Neural cell (in vitro differentiated cells): Measurements from ENCODE around the gene PSMG3.

Experiments
- EZH2 ChIP-seq: fragments of 200-600, 300-800 bp; shearing (Covaris generic), sonication (generic); IDR thresholded peaks from 2 replicates; pipeline ENCODE4 v1.6.1; 2014; ENCODE audit warnings: antibody characterized with exemption, low read length, borderline replicate concordance, mild to moderate bottlenecking; ENCODE audit not compliant: insufficient read depth, poor library complexity, severe bottlenecking
- MXI1 ChIP-seq: fragments of 450-650 bp; conservative IDR thresholded peaks from 2 replicates; pipeline ENCODE4 v1.6.1; 2014; ENCODE audit warnings: antibody characterized with exemption, mild to moderate bottlenecking; ENCODE audit not compliant: poor library complexity, severe bottlenecking
- SMC3 ChIP-seq: fragments of 450-650 bp; conservative IDR thresholded peaks from 2 replicates; pipeline ENCODE4 v1.6.1; 2014; ENCODE audit warnings: antibody characterized with exemption, mild to moderate bottlenecking, moderate library complexity; ENCODE audit not compliant: poor library complexity
- TF ChIP-seq, protein P1 (sequence below): IDR thresholded peaks from 2 replicates; pipeline ENCODE4 v1.6.1; 2012; ENCODE audit warnings: borderline replicate concordance
- TF ChIP-seq, protein P2 (sequence below): fragments of 450-650 bp; IDR thresholded peaks from 2 replicates; pipeline ENCODE4 v1.5.1; 2014; ENCODE audit warnings: antibody characterized with exemption, mild to moderate bottlenecking, moderate library complexity; ENCODE audit not compliant: poor library complexity, severe bottlenecking

GRCh38 chr7:1608318-1608717 is 38.5 kb upstream of the PSMG3 start:
- TF ChIP-seq, protein P1, sequence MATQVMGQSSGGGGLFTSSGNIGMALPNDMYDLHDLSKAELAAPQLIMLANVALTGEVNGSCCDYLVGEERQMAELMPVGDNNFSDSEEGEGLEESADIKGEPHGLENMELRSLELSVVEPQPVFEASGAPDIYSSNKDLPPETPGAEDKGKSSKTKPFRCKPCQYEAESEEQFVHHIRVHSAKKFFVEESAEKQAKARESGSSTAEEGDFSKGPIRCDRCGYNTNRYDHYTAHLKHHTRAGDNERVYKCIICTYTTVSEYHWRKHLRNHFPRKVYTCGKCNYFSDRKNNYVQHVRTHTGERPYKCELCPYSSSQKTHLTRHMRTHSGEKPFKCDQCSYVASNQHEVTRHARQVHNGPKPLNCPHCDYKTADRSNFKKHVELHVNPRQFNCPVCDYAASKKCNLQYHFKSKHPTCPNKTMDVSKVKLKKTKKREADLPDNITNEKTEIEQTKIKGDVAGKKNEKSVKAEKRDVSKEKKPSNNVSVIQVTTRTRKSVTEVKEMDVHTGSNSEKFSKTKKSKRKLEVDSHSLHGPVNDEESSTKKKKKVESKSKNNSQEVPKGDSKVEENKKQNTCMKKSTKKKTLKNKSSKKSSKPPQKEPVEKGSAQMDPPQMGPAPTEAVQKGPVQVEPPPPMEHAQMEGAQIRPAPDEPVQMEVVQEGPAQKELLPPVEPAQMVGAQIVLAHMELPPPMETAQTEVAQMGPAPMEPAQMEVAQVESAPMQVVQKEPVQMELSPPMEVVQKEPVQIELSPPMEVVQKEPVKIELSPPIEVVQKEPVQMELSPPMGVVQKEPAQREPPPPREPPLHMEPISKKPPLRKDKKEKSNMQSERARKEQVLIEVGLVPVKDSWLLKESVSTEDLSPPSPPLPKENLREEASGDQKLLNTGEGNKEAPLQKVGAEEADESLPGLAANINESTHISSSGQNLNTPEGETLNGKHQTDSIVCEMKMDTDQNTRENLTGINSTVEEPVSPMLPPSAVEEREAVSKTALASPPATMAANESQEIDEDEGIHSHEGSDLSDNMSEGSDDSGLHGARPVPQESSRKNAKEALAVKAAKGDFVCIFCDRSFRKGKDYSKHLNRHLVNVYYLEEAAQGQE = no peak
- TF ChIP-seq SMC3 (no peak), MXI1 (no peak), EZH2 (no peak)
- TF ChIP-seq, protein P2, sequence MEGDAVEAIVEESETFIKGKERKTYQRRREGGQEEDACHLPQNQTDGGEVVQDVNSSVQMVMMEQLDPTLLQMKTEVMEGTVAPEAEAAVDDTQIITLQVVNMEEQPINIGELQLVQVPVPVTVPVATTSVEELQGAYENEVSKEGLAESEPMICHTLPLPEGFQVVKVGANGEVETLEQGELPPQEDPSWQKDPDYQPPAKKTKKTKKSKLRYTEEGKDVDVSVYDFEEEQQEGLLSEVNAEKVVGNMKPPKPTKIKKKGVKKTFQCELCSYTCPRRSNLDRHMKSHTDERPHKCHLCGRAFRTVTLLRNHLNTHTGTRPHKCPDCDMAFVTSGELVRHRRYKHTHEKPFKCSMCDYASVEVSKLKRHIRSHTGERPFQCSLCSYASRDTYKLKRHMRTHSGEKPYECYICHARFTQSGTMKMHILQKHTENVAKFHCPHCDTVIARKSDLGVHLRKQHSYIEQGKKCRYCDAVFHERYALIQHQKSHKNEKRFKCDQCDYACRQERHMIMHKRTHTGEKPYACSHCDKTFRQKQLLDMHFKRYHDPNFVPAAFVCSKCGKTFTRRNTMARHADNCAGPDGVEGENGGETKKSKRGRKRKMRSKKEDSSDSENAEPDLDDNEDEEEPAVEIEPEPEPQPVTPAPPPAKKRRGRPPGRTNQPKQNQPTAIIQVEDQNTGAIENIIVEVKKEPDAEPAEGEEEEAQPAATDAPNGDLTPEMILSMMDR = no peak
